HG02798 (cell line): ENCODE data around the gene MANF.

Source experiments
- ATAC-seq: cut with Tn5 transposase; IDR thresholded peaks from one replicate; pipeline ENCODE4 v1.9.1; 2021; ENCODE audit warnings: mild to moderate bottlenecking; ENCODE audit not compliant: unreplicated experiment, poor library complexity

Gene MANF

GRCh38 chr3:51422211-51422610 lies 37.1 kb downstream of the MANF start:
- ATAC-seq, result no peak

- ATAC-seq, result no peak
Observed at GRCh38 chr3:51426921-51427320, 41.8 kb downstream of the MANF start.

DNA sequence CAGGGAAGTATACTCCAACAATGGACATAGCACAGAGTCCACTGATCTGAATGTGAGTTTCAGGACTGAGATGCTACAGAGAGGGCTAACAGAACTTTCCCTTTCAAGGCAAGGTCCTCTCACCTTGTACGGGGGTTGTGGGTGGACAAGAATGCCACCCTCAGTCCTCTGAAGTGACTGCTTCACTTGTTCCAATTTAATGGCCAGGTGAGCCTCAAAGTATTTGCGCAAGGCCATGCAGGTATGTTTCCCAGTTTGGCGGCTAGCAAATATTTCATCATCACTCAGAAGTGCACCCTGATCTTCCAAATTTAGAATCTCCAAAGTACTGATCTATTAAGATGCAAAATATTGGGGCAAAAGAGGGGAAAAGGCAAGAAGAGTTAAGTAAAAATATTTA lies 44.0 kb downstream of the MANF start:
- ATAC-seq, result no peak

- ATAC-seq, result no peak
Observed at GRCh38 chr3:51434110-51434509, 49.0 kb downstream of the MANF start.

- ATAC-seq, result no peak
Observed at GRCh38 chr3:51434746-51435327, 49.7 kb downstream of the MANF start.

DNA sequence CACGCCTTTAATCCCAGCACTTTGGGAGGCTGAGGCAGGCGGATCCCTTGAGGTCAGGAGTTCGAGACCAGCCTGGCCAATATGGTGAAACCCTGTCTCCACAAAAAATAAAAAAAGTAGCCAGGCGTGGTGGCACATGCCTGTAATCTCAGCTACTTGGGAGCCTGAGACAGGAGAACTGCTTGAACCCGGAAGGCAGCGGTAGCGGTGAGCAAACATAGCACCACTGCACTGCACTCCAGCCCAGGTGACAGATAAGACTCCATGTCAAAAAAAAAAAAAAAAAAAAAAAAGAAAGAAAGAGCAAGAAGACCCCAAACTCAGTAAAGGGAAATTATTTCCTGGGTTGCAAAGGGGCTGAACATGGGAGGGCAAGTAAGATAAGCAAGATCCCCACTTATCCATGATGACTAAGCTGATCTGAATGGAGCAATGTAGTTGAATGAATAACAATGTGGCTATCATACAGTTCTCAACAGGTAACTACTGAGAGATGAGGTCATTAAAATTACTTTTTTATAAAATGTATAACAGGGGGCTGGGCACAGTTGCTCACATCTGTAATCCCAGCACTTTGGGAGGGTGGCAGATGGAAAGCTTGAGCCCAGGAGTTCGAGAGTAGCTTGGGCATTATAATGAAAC lies 52.0 kb downstream of the MANF start:
- ATAC-seq, result no peak
